NCI-H1048 (cell line): ENCODE results near the gene RREB1.
"Not testable (repeated sequence)": the region's sequence is repeated elsewhere in the genome, so short reads cannot be mapped to it uniquely, and the experiment has no call there.

Experiments used
- DNase-seq: peaks from one replicate; lab custom pipeline; 2025; lab: John Stamatoyannopoulos, UW

The RREB1 gene

DNA sequence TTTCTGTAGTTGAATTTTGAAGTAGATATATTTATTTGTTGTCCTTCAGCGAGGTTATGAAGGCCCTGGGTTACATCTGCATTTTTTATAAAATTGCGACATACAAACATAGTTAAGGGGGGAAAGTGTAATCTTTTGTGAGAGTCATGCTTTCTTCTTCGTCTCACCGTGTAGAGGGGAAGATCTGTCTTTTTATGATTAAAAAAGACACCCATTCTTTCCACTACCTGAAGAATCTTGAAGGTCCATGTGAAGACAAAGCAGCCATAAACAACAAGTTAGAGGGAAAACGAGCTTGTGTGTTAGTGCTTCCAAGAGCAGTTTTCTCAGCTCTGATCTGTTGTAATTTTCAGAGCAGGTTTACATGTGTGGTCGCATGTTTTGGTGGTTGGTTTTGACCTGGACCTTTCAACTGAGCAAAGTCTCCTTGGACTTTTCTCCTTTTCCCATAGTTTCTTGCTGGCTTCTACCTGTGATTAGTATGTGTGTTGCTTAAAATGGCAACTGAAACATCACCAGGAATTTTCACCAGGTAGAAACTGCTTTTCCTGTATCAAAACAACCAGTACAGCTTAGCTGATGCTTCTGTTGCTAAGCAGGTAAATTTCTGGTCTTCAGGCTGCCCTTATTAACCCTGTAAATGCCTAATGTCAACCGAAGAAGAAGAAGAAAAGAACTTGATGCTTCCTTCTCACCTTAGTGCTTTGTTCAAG, 37.3 kb downstream of the RREB1 start:
- DNase-seq: no peak

DNA sequence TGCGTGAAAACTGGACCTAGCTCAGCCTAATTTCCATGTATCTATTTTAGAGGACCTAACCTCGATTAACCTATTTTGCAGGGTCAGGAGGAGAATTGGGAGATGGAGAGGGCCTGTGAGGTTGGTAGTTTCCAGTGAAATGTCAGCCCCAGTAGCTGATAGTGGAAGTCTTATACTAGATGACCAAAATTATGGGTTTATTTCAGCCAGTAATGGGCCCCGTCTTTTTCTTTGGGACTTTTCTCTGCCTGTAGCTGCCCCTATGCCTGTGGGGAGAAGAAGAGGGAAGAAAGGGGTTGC, 37.8 kb downstream of the RREB1 start:
- DNase-seq: no peak

DNA sequence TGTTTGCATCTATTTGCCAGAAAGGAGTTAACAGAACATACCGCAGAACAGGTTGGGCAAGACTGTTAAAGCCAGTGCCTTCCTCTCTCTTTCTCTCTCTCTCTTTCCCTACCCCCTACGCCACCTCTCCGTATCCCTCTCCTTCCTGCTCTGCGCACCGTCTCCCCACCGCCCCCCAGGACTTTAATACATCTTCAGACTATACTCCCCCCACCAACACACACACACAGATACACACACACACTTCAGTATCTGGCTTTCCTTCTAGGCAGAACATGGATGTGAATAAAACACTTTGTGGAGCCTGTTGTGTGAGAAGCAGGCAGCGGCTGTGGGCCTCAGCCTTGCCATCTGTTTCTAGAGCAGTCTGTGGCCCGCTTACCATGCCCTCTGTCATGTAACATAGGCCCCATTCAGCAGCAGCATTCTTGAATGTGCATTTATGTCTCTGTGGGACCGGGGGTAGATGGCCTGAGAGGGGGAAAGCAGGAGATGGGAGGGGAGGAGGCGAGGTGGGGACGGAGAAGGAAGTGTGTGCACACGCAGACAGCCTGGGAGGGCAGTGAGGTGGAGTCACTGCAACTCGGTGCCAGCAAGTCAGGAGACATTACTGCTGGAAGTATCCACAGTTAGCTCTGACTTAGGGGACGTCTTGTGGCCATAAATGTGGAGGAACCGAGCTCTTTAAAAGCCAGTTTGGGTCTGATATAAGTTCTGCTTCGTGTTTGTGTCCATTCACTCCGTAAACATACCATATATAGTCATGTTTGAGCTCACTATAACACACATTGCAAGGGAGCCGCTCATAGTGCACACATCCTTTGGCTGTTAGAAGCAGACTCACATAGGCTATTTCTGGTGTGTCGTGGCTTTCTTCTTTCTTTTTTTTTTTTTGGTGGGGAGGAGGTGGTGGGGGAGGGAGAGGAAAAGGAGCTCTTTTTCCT, 38.4 kb downstream of the RREB1 start:
- peak; percentile 44 for DNase-seq

- DNase-seq: no peak
These were observed 39.4 kb downstream of the RREB1 start for GRCh38 chr6:7147051-7147671.

DNA sequence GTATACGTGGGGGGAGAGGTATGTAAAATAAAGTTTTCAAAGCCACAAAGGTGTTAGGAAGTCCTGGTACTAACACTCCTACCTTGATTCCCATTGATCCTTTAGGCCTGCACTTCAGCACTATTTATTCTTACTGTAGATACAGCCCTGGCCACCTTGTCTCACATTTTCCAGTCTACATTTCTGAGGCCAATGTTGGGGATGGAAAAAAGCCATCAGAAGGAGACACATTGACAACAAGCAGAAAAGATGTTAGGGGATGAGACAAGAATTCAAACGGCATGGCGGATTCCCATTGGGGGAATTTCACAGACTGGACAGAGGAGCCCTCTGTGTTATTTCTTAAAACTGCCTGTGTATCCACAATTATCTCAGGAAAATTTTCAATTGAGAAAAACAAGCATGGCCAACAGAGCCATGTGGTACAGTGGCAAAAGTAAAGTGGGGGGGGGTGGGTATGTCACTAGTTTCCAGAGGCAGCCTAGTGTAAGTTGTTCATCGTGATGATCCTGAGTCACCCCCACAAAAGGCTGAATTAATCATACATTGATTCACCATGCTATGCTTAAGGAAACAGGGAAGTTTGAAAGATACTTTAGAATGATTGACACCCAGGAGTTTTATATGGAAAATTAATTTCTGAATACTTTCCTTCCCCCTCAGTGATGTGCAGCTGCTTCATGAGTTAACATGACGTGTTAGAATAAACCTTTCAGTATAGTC, 40.5 kb downstream of the RREB1 start:
- DNase-seq: no peak

GRCh38 chr6:7150381-7151064, 42.8 kb downstream of the RREB1 start:
- no peak for DNase-seq

GRCh38 chr6:7151381-7151780, 43.6 kb downstream of the RREB1 start:
- no peak for DNase-seq

GRCh38 chr6:7152462-7152861, 44.7 kb downstream of the RREB1 start:
- no peak for DNase-seq

DNA sequence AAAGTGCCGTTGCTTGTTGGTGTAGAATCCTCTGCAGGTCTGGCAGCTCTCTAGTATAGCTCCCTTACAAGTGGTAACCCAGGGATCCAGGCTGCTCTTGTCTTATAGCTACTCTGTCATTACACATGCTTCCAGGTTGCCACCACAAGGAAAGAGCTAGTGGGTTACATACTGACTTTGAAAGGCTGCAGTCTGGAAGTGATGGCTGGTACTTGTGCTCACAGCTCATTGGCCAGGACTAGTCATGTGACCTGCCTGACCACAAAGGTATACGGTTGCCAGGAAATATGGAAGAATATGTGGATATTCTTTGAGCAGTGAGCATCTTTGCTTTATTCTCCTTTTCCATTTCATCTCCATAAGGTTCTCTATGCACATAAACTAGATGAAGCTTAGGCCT, 46.0 kb downstream of the RREB1 start:
- DNase-seq: no peak

DNA sequence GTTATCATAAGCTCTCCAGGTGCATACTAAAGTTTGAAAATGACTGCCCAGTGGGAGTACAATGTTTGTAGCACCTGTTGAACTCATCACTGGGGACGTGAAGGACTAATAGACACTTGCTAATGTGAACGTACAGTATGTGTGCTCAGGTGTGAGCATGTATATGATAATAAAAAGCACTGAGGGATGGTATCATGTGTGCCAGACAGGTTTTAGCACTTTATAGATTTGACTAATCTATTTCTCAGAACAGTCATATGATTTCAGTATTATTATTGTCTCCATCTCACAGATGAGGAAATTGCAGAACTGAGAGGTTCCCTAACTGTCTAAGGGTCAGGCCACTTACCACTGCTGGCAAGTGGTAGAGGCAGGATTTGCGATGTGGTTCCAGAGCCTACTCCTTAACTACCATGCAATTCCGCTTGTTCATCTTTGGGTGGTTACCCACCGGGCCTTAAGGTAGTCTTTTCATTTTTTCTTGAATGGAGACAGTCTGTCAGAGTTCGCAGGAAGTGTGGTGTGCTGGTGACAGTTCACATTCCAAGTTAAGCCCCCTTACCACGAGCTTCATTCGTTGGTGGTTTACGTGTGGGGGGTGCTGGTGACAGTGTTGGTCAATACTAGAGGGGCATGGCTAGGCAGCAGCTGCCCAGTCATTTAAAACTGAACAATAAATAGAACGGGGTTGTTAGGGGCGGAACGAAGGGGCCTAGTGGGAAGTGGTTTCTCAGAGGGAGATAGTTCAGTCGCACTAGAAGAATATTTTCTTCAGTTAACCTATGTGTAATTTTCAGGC, 46.8 kb downstream of the RREB1 start:
- DNase-seq: no peak

GRCh38 chr6:7155871-7156579, 48.3 kb downstream of the RREB1 start:
- DNase-seq: no peak

DNA sequence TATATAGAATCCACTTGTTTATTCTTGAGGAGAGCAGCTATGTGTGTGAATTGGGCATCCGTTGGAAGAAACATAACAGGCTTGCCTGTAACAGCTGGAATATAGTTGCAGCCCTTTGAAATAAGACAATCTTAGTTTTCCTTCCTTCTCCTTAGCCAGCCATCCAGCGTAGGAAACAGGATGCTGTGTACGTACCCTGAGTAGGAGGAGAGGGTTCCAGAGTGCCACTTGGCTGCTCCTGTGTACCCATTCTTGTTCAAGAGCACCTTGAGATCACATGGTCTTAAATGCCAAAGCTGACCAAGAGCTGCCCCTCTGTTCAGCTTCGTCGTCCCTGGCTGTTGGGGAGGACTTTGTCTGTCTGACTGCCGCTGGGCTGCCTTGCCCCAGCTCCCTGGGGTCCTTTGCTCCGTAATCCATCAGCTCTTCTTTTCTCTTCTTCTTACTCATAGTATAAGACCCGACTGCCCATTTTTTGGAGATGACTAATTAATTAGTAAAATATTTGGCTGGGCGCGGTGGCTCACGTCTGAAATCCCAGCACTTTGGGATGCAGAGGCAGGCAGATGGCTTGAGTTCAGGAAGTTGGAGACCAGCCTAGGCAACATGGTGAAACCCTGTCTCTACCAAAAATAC, 49.0 kb downstream of the RREB1 start:
- no peak for DNase-seq

- not testable (repeated sequence) for DNase-seq
These were observed 49.5 kb downstream of the RREB1 start for GRCh38 chr6:7157307-7157706.

GRCh38 chr6:7157752-7158616, 50.2 kb downstream of the RREB1 start:
- no peak for DNase-seq

GRCh38 chr6:7159790-7160525, 52.2 kb downstream of the RREB1 start:
- no peak for DNase-seq

DNA sequence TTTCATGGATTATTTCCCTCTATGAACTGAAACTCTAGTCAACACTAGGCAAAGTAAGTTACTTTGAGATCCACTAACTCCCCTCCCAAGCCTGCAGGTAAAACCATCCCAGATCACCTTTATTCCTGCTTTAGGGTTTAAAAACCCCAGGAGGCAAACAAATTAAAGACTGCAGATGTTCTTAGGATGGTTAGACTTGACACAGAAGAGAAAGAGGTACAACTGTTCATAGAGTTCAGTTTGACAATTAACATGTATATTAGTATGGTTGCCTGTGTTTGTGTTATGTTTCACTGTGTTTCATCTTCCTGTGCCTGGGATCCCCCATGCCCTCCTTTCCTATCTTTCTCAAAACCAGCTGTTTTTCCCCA, 53.5 kb downstream of the RREB1 start:
- DNase-seq: no peak

DNA sequence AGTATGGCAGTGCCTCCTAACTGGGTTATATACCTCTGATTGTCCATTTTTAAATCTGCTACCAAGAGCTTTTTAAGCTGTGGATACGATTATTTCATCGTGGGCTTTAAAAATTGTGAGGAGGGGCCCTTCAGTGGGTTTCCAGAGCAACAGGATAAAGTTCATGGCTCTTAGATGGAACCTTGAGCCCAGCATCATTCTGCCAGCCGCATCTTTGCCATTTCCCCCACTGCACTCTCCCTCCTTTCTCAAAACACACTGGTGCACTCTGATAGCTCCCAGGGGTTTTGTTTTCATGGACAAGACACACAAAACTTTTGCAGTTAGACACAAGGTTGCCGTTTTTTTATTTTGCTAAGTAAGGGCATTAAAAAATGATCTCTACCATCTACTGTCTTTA, 54.1 kb downstream of the RREB1 start:
- no peak for DNase-seq

DNA sequence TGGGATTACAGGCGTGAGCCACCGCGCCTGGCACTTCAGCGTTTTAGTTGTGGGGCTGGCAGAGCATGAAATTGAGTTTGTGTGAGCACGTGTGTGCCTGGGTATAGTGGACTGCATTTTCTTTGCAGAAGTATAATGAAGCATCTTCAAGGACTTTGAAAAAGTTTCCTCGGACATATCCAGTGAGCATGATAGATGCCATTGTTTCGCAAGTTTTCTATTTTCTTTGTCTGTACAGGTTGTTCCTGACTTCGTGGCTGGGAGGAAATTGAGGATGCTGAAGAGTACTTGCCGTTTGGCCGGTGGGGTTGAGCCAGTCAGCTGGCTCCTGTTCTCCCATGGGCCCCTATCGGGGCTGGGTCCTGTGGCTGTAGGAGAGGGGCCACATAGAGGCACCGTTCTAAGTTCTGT, 55.9 kb downstream of the RREB1 start:
- no peak for DNase-seq
